ENCODE results near the gene AXIN1.

DNA sequence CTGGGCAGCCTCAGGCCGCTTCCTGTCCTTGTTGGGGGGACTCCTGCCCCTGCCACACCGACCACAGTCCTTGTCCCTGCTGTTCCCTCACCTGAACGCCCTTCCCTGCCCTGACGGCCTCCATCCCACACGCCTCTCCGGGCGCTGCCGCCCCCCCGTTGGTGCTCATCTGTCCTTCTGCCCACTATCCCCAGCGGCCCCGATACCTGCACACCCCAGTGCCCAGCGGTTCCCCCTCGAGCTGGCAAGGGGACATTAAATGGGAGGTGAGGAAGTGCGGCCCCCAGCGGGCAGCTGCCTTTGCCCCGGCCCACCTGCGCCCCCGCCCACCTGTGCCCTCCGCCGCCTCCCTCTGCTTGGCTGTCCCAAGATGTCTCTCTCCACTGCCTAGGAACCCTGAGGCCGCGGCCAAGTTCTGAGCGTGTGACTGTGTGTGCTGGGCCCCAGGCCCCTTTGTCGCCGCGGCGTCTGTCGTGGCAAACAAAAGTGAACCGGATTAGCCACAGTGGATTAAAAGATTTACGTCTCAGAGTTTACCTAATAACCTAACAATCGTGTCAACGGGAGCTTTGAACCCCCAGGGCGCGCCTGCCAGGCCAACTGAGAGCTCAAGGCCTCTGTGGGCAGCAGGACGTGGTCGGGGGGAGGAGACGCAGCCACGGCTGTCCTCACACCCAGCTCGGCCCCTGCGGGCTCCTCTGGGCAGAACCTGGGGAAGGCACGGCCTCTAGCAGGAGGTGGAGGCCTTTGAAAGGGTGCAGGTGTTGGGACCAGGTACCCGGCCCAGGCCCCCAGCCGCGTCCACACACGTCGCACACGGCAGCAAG is 7.6 kb upstream of the AXIN1 start:
- TF ChIP-seq, protein P1, sequence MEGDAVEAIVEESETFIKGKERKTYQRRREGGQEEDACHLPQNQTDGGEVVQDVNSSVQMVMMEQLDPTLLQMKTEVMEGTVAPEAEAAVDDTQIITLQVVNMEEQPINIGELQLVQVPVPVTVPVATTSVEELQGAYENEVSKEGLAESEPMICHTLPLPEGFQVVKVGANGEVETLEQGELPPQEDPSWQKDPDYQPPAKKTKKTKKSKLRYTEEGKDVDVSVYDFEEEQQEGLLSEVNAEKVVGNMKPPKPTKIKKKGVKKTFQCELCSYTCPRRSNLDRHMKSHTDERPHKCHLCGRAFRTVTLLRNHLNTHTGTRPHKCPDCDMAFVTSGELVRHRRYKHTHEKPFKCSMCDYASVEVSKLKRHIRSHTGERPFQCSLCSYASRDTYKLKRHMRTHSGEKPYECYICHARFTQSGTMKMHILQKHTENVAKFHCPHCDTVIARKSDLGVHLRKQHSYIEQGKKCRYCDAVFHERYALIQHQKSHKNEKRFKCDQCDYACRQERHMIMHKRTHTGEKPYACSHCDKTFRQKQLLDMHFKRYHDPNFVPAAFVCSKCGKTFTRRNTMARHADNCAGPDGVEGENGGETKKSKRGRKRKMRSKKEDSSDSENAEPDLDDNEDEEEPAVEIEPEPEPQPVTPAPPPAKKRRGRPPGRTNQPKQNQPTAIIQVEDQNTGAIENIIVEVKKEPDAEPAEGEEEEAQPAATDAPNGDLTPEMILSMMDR (IDR thresholded peaks at IDR 0.05; ENCODE audit: control extremely low read depth in 1 of 3, insufficient read depth in 1 of 3, low read depth in 1 of 3, low read length in 3 of 3) = no peak
- no peak for TF ChIP-seq FOSL1 (IDR thresholded peaks at IDR 0.05; ENCODE audit: insufficient read depth, low read depth, low read length)
- TF ChIP-seq RBBP5 (IDR thresholded peaks at IDR 0.05; ENCODE audit: borderline replicate concordance, low read depth, low read length) = no peak
- TF ChIP-seq, protein P2, sequence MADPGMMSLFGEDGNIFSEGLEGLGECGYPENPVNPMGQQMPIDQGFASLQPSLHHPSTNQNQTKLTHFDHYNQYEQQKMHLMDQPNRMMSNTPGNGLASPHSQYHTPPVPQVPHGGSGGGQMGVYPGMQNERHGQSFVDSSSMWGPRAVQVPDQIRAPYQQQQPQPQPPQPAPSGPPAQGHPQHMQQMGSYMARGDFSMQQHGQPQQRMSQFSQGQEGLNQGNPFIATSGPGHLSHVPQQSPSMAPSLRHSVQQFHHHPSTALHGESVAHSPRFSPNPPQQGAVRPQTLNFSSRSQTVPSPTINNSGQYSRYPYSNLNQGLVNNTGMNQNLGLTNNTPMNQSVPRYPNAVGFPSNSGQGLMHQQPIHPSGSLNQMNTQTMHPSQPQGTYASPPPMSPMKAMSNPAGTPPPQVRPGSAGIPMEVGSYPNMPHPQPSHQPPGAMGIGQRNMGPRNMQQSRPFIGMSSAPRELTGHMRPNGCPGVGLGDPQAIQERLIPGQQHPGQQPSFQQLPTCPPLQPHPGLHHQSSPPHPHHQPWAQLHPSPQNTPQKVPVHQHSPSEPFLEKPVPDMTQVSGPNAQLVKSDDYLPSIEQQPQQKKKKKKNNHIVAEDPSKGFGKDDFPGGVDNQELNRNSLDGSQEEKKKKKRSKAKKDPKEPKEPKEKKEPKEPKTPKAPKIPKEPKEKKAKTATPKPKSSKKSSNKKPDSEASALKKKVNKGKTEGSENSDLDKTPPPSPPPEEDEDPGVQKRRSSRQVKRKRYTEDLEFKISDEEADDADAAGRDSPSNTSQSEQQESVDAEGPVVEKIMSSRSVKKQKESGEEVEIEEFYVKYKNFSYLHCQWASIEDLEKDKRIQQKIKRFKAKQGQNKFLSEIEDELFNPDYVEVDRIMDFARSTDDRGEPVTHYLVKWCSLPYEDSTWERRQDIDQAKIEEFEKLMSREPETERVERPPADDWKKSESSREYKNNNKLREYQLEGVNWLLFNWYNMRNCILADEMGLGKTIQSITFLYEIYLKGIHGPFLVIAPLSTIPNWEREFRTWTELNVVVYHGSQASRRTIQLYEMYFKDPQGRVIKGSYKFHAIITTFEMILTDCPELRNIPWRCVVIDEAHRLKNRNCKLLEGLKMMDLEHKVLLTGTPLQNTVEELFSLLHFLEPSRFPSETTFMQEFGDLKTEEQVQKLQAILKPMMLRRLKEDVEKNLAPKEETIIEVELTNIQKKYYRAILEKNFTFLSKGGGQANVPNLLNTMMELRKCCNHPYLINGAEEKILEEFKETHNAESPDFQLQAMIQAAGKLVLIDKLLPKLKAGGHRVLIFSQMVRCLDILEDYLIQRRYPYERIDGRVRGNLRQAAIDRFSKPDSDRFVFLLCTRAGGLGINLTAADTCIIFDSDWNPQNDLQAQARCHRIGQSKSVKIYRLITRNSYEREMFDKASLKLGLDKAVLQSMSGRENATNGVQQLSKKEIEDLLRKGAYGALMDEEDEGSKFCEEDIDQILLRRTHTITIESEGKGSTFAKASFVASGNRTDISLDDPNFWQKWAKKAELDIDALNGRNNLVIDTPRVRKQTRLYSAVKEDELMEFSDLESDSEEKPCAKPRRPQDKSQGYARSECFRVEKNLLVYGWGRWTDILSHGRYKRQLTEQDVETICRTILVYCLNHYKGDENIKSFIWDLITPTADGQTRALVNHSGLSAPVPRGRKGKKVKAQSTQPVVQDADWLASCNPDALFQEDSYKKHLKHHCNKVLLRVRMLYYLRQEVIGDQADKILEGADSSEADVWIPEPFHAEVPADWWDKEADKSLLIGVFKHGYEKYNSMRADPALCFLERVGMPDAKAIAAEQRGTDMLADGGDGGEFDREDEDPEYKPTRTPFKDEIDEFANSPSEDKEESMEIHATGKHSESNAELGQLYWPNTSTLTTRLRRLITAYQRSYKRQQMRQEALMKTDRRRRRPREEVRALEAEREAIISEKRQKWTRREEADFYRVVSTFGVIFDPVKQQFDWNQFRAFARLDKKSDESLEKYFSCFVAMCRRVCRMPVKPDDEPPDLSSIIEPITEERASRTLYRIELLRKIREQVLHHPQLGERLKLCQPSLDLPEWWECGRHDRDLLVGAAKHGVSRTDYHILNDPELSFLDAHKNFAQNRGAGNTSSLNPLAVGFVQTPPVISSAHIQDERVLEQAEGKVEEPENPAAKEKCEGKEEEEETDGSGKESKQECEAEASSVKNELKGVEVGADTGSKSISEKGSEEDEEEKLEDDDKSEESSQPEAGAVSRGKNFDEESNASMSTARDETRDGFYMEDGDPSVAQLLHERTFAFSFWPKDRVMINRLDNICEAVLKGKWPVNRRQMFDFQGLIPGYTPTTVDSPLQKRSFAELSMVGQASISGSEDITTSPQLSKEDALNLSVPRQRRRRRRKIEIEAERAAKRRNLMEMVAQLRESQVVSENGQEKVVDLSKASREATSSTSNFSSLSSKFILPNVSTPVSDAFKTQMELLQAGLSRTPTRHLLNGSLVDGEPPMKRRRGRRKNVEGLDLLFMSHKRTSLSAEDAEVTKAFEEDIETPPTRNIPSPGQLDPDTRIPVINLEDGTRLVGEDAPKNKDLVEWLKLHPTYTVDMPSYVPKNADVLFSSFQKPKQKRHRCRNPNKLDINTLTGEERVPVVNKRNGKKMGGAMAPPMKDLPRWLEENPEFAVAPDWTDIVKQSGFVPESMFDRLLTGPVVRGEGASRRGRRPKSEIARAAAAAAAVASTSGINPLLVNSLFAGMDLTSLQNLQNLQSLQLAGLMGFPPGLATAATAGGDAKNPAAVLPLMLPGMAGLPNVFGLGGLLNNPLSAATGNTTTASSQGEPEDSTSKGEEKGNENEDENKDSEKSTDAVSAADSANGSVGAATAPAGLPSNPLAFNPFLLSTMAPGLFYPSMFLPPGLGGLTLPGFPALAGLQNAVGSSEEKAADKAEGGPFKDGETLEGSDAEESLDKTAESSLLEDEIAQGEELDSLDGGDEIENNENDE (IDR thresholded peaks at IDR 0.05; ENCODE audit: insufficient replicate concordance, low read length) = no peak
- TF ChIP-seq, protein P3, sequence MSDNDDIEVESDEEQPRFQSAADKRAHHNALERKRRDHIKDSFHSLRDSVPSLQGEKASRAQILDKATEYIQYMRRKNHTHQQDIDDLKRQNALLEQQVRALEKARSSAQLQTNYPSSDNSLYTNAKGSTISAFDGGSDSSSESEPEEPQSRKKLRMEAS (IDR thresholded peaks at IDR 0.05) = no peak
- TF ChIP-seq JUN (IDR thresholded peaks at IDR 0.05; ENCODE audit: low read depth, low read length) = no peak
